BLaER1 (cell line): ENCODE measurements around the gene FAM107B.

Experiments
- H3K27ac ChIP-seq: shearing (Covaris generic); formaldehyde crosslinking; 2 replicates; pipeline ENCODE4 v1.8.1; 2022
- H3K27me3 ChIP-seq: shearing (Covaris generic); formaldehyde crosslinking; 2 replicates; pipeline ENCODE4 v1.8.1; 2022
- H3K36me3 ChIP-seq: shearing (Covaris generic); formaldehyde crosslinking; 2 replicates; pipeline ENCODE4 v1.8.1; 2022
- H3K4me1 ChIP-seq: shearing (Covaris generic); formaldehyde crosslinking; 2 replicates; pipeline ENCODE4 v1.8.1; 2022
- H3K4me2 ChIP-seq: shearing (Covaris generic); formaldehyde crosslinking; 2 replicates; pipeline ENCODE4 v1.8.1; 2022
- H3K4me3 ChIP-seq: shearing (Covaris generic); formaldehyde crosslinking; 2 replicates; pipeline ENCODE4 v1.8.1; 2022
- H3K9ac ChIP-seq: shearing (Covaris generic); formaldehyde crosslinking; 2 replicates; pipeline ENCODE4 v1.8.1; 2022
- H3K9me3 ChIP-seq: shearing (Covaris generic); formaldehyde crosslinking; 2 replicates; pipeline ENCODE4 v1.8.1; 2022
- H4K20me1 ChIP-seq: shearing (Covaris generic); formaldehyde crosslinking; 2 replicates; pipeline ENCODE4 v1.8.1; 2022
- Cebpa-rat ChIP-seq: shearing (Covaris generic); IDR thresholded peaks from 2 replicates; pipeline ENCODE4 v1.8.1; 2022

FAM107B gene

GRCh38 chr10:14623931-14624330, 150.8 kb downstream of the FAM107B start:
- Histone ChIP-seq H3K9ac (no peak overlapping the region), H3K27me3 (no peaks in the 10 kb centered on the region), H4K20me1 (no peaks in the 10 kb centered on the region), H3K36me3 (no peaks in the 10 kb centered on the region), H3K27ac (no peak overlapping the region), H3K9me3 (peaks cover 5% of the 10 kb centered on the region; the same call in 1 of the 2 replicates), H3K4me3 (no peak overlapping the region), H3K4me2 (no peak overlapping the region), H3K4me1 (peaks cover 32% of the 10 kb centered on the region)
- no peak for TF ChIP-seq Cebpa-rat

DNA sequence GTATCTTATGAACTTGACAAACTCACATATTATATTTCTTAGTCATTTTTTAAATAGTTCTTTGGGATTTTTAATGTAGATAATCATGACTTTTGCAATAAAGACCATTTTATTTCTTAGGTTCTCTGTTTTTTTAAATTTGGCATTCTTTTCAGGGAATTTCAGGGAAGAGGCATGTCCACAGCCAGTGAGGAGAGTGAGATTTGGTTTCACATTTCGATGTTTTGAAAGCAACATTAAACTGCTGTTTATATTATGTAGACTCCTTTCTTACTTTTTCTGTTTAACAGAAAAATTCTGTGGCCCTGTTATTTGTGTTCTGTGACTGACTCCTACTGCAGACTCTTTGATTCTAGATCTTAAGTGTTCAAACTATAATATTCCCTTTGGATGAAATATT, 153.7 kb downstream of the FAM107B start:
- H3K27me3 ChIP-seq, result no peaks in the 10 kb centered on the region
- no peaks in the 10 kb centered on the region for H3K36me3 ChIP-seq
- peaks cover 57% of the 10 kb centered on the region for H3K4me1 ChIP-seq
- H3K9me3 ChIP-seq, result peaks cover 5% of the 10 kb centered on the region; the same call in 1 of the 2 replicates
- H3K9ac ChIP-seq, result peak overlapping the region; percentile 57; the same call in 1 of the 2 replicates
- no peaks in the 10 kb centered on the region for H4K20me1 ChIP-seq
- no peak for TF ChIP-seq Cebpa-rat
- H3K4me2 ChIP-seq, result peak overlapping the region; percentile 75
- H3K27ac ChIP-seq, result peak overlapping the region; percentile 76
- H3K4me3 ChIP-seq, result no peak overlapping the region

DNA sequence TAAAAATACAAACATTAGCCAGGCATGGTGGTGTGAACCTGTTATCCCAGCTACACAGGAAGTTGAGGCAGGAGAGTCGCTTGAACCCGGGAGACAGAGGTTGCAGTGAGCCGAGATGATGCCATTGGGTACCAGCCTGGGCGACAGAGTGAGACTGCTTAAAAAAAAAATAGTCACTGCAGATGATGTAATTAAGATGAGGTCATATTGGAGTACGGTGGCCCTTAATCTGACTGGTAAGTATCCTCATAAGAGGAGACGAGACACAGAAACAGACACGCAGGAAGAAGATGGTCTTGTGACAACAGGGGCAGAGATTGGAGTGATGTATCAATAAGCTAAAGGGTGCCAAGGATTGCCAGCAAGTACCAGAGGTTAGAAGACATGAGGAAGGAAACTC, 156.0 kb downstream of the FAM107B start:
- Histone ChIP-seq H3K27ac (0 out of 2 replicates have a peak overlapping the region, but pooled peaks have one; percentile 84), H3K9me3 (peaks cover 5% of the 10 kb centered on the region; the same call in 1 of the 2 replicates), H3K36me3 (no peaks in the 10 kb centered on the region), H4K20me1 (no peaks in the 10 kb centered on the region), H3K4me3 (no peak overlapping the region), H3K4me1 (peaks cover 71% of the 10 kb centered on the region), H3K4me2 (peak overlapping the region; percentile 89), H3K9ac (no peak overlapping the region), H3K27me3 (no peaks in the 10 kb centered on the region)
- no peak for TF ChIP-seq Cebpa-rat

GRCh38 chr10:14617852-14618251, 156.8 kb downstream of the FAM107B start:
- Histone ChIP-seq H3K36me3 (no peaks in the 10 kb centered on the region), H3K27ac (peak overlapping the region; percentile 84), H3K4me2 (peak overlapping the region; percentile 89), H3K4me3 (0 out of 2 replicates have a peak overlapping the region, but pooled peaks have one; percentile 40), H3K9me3 (peaks cover 5% of the 10 kb centered on the region; the same call in 1 of the 2 replicates), H4K20me1 (no peaks in the 10 kb centered on the region), H3K27me3 (no peaks in the 10 kb centered on the region), H3K9ac (peak overlapping the region; percentile 62), H3K4me1 (peaks cover 79% of the 10 kb centered on the region)
- TF ChIP-seq Cebpa-rat, result no peak

GRCh38 chr10:14616955-14617730, 157.6 kb downstream of the FAM107B start:
- Histone ChIP-seq H3K36me3 (no peaks in the 10 kb centered on the region), H3K4me1 (peaks cover 79% of the 10 kb centered on the region), H4K20me1 (no peaks in the 10 kb centered on the region), H3K27me3 (no peaks in the 10 kb centered on the region), H3K27ac (peak overlapping the region; percentile 84), H3K9me3 (peaks cover 5% of the 10 kb centered on the region; the same call in 1 of the 2 replicates), H3K4me2 (peak overlapping the region; percentile 89), H3K9ac (peak overlapping the region; percentile 62), H3K4me3 (peak overlapping the region; percentile 40)
- TF ChIP-seq Cebpa-rat, result no peak

GRCh38 chr10:14616465-14616864, 158.2 kb downstream of the FAM107B start:
- Histone ChIP-seq H3K9me3 (peaks cover 5% of the 10 kb centered on the region; the same call in 1 of the 2 replicates), H3K36me3 (no peaks in the 10 kb centered on the region), H4K20me1 (no peaks in the 10 kb centered on the region), H3K4me2 (peak overlapping the region; percentile 89), H3K4me3 (peak overlapping the region; percentile 40), H3K27me3 (no peaks in the 10 kb centered on the region), H3K4me1 (peaks cover 79% of the 10 kb centered on the region), H3K9ac (peak overlapping the region; percentile 62), H3K27ac (peak overlapping the region; percentile 84)
- TF ChIP-seq Cebpa-rat, result no peak

DNA sequence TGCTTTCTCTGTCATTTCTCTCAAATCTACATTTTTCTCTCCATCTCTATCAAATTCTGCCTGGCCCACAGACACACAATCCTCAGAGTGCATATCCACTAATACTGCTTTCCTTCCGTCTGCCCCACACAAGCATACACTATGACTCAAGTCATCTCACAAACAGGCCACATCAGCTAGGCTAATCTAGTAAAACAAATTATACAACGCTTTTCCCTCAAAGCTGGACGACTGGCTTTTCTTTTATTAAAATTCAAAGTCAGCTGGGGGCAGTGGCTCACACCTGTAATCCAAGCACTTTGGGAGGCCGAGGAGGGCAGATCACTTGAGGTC, 161.1 kb downstream of the FAM107B start:
- Histone ChIP-seq H3K36me3 (no peaks in the 10 kb centered on the region), H4K20me1 (no peaks in the 10 kb centered on the region), H3K27me3 (no peaks in the 10 kb centered on the region), H3K27ac (no peak overlapping the region), H3K4me3 (no peak overlapping the region), H3K9me3 (no peaks in the 10 kb centered on the region), H3K9ac (no peak overlapping the region), H3K4me1 (peaks cover 100% of the 10 kb centered on the region), H3K4me2 (no peak overlapping the region)
- TF ChIP-seq Cebpa-rat, result no peak

DNA sequence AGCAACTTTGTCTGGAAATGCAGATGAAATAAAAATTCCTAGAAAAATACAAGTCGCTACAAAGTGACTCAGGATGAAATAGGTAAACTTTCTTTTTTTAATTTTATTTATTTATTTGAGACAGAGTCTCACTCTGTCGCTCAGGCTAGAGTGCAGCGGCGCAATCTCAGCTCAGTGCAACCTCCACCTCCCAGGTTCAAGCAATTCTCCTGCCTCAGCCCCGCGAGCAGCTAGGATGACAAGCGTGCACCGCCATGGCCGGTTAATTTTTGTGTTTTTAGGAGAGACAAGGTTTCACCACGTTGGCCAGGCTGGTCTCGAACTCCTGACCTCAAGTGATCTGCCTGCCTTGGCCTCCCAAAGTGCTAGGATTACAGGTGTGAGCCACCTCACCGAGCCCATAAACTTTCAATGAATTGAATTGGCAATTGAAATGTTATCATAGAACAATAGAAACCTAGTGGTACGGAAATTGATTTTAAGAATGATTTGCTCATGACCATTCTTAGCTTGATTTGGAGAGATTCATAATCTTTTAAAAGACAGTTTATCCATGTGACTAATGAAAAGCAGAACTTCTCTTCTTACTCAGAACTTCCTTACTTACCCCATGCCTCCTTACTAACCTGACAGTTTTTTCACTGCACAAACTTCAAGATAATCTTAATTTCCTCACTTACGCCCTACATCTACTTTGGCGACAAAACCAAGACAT, 161.7 kb downstream of the FAM107B start:
- H3K4me1 ChIP-seq, result peaks cover 100% of the 10 kb centered on the region
- TF ChIP-seq Cebpa-rat, result no peak

DNA sequence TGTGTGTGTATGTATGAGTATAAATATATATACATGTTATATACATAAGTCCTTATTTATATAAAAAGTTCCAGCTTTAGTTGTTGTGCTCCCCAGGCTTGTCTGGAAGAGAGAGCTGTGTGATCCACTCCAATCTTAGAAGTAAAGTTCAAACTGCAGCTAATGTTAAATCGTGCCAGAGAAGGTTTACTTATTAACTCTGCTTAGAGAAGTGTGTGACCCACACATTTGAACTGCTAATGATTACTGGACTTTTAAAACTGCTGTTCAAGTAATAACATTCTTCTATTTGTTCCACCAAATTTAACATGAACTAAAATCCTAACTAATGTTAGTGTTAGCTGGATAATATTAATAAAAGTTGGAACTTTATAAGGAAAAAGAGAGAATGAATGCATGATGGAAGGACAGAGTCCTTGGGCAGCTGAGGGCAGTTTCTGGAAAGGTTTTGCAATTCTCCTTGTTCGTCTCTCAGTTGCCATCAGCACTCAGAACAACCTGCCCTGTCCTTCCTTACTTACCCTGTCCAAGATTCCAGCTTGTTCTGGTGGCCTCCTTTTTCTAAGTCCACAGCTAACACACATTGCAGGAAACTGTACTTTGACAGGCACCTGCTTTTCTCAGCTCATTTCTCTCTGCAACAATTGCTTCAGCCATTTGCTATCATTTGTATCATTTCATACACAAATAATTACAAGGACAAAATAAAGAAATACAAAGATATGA, 162.6 kb downstream of the FAM107B start:
- Histone ChIP-seq H3K9me3 (no peaks in the 10 kb centered on the region), H3K27ac (no peak overlapping the region; the same call in 1 of the 2 replicates), H3K4me3 (no peak overlapping the region), H3K4me1 (peaks cover 98% of the 10 kb centered on the region), H3K9ac (no peak overlapping the region), H3K27me3 (no peaks in the 10 kb centered on the region), H3K36me3 (no peaks in the 10 kb centered on the region), H3K4me2 (peak overlapping the region; percentile 29; the same call in 1 of the 2 replicates), H4K20me1 (no peaks in the 10 kb centered on the region)
- TF ChIP-seq Cebpa-rat, result no peak

More for the DNA sequence above, 161.7 kb downstream of the FAM107B start:
- no peak overlapping the region for H3K4me3 ChIP-seq
- no peak overlapping the region for H3K9ac ChIP-seq
- H3K27ac ChIP-seq, result no peak overlapping the region
- no peaks in the 10 kb centered on the region for H4K20me1 ChIP-seq
- no peaks in the 10 kb centered on the region for H3K27me3 ChIP-seq
- no peaks in the 10 kb centered on the region for H3K36me3 ChIP-seq
- H3K4me2 ChIP-seq, result no peak overlapping the region
- no peaks in the 10 kb centered on the region for H3K9me3 ChIP-seq
